HG03575 (cell line): ENCODE results near the gene SIAH2.

Source experiments
- ATAC-seq: cut with Tn5 transposase; IDR thresholded peaks from one replicate; pipeline ENCODE4 v1.9.1; 2021; ENCODE audit not compliant: unreplicated experiment, insufficient number of reproducible peaks, low FRiP score; ENCODE audit errors: extremely low read depth

SIAH2 gene

DNA sequence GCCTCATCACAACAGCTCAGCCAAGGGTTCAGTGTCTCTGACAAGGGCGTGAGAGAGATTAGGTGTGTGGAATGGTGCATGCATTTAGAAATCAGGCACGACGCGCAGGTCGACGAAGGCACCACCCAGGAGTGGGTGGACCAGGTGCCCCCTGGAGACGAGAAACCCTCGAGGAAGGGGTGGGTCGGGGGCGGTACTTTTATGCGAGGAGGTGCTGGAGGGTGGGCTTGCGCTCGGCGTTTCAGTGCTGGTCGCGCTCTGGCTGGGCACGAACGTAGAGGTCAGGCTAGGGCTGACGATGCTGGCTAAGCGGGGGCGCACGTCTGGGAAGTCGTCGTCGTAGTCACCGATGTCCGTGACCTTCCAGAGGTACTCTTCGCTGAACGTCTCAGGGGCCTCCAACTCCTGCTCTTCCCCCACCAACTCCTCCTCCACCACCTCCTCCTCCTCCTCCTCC, 59.6 kb downstream of the SIAH2 start:
- ATAC-seq: no peak

DNA sequence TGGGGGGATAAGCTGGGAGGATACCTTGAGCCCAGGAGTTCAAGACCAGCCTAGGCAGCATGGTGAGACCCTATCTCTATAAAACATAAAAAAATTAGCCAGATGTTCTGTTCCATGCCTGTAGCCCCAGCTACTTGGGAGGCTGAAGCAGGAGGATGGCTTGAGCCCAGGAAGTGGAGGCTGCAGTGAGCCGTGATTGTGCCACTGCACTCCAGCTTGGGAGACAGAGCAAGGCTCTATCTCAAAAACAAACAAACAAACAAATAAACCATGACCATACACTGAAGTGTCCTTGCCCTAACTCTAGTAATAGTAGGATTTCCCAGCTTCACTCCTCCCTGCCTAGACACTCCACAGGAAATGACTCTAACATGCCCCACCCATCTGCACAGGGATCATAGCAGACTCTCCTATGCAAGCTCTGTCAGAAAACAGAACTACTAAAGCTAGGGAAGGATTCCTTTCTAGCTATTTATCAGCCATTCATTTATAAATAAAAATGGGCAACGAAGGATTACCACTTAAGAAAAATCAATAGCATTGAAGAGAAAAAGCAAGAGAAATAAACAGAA, 63.8 kb downstream of the SIAH2 start:
- ATAC-seq: no peak

- no peak for ATAC-seq
These were observed 65.3 kb downstream of the SIAH2 start for GRCh38 chr3:150697646-150698045.

DNA sequence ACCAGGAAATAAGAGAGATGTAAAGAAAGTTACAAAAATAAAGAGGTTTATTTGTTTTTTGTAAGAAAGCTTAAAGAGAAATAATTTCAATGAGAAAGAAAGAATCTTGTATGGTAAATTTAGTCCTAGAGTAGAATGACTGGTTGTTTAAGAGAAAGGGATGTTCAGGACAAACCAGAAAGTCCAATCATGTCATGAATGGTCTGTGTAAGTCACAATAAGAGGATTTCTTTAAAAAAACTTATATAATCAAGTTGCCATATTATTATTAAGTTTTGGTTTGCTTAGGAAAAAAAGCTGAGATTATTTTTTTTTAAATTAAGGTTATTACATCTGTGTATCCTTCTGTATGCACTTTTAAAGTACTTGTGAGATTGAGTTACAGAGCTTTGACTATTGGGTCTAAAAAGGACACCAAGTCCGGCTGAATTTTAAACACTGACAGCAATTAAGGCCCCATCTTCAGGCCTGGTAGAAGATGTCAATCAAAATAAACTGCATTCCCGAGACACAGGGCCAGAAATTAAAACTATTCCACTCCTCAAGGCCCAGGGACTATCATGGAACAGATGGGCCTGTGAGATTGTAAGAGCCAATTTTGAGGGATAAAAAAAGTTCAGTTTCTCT, 71.4 kb downstream of the SIAH2 start:
- no peak for ATAC-seq
